OCI-LY7 (cell line): Measurements from ENCODE around the gene PGF. TPM values are rescaled to one million over a fixed set of nuclear protein-coding genes. Genes with fewer than 3 reads are reported as not detected.

Source experiments
- BruUV-seq: library from RNA; stranded (reverse); fragments of 400-500 nt; replicated peaks from 2 replicates; lab custom pipeline; 2021; lab: Mats Ljungman, UMichigan
- CTCF ChIA-PET: fragments of 300-600 bp; sonication (Branson Sonifier 250); formaldehyde crosslinking; loops from one replicate; lab custom pipeline; 2022; ENCODE audit warnings: antibody characterized with exemption; ENCODE audit not compliant: unreplicated experiment; lab: Charles Lee
- POLR2A ChIA-PET: fragments of 300-600 bp; sonication (Branson Sonifier 250); formaldehyde crosslinking; loops from one replicate; lab custom pipeline; 2022; ENCODE audit warnings: antibody characterized with exemption; lab: Charles Lee
- DNase-seq: peaks from one replicate; pipeline ENCODE4 v3.0.0-alpha.2; 2015; ENCODE audit warnings: low spot score
- H2AFZ ChIP-seq: fragments of 200-600 bp; sonication (generic), shearing (Covaris generic); 2 replicates; pipeline ENCODE4 v1.6.1; 2014; ENCODE audit warnings: mild to moderate bottlenecking, antibody characterized with exemption, low read length, moderate library complexity
- H3K27ac ChIP-seq: fragments of 200-600 bp; sonication (generic); 2 replicates; pipeline ENCODE4 v1.5.1; 2014; ENCODE audit warnings: mixed run types, low read depth, mild to moderate bottlenecking, moderate library complexity, low read length, inconsistent platforms; ENCODE audit not compliant: poor library complexity, severe bottlenecking
- H3K36me3 ChIP-seq: fragments of 200-600 bp; sonication (generic); 2 replicates; pipeline ENCODE4 v1.6.1; 2014; ENCODE audit warnings: mild to moderate bottlenecking, antibody characterized with exemption, low read length, moderate library complexity, mixed read lengths; ENCODE audit not compliant: insufficient read depth
- H3K4me1 ChIP-seq: fragments of 200-600 bp; sonication (generic); 2 replicates; pipeline ENCODE4 v1.5.1; 2014; ENCODE audit warnings: mild to moderate bottlenecking, low read length; ENCODE audit not compliant: insufficient read depth, poor library complexity, severe bottlenecking
- H3K4me2 ChIP-seq: fragments of 200-600 bp; sonication (generic); 2 replicates; pipeline ENCODE4 v1.6.1; 2014; ENCODE audit warnings: mild to moderate bottlenecking, low read length
- H3K4me3 ChIP-seq: fragments of 200-600 bp; sonication (generic); 2 replicates; pipeline ENCODE4 v1.5.1; 2014; ENCODE audit warnings: mild to moderate bottlenecking, low read depth, low read length; ENCODE audit not compliant: poor library complexity, severe bottlenecking
- H3K79me2 ChIP-seq: fragments of 200-600 bp; sonication (generic); 2 replicates; pipeline ENCODE4 v1.6.1; 2016; ENCODE audit warnings: low read depth, mild to moderate bottlenecking, low read length, moderate library complexity, mixed read lengths; ENCODE audit not compliant: insufficient read depth
- H3K9me2 ChIP-seq: fragments of 200-600 bp; sonication (generic); 2 replicates; pipeline ENCODE4 v1.6.1; 2016; ENCODE audit warnings: mild to moderate bottlenecking, low read length, mixed read lengths; ENCODE audit not compliant: insufficient read depth
- H3K9me3 ChIP-seq: fragments of 200-600 bp; sonication (generic); 2 replicates; pipeline ENCODE4 v1.6.1; 2014; ENCODE audit warnings: mild to moderate bottlenecking, mixed run types, low read length, mixed read lengths
- H4K20me1 ChIP-seq: fragments of 200-600 bp; sonication (generic); 2 replicates; pipeline ENCODE4 v1.6.1; 2014; ENCODE audit warnings: mild to moderate bottlenecking, antibody characterized with exemption, low read length, moderate library complexity, mixed read lengths; ENCODE audit not compliant: insufficient read depth
- EZH2phosphoT487 ChIP-seq: fragments of 200-600 bp; sonication (generic); IDR thresholded peaks from 2 replicates; pipeline ENCODE4 v1.6.1; 2018; ENCODE audit warnings: low read depth, borderline replicate concordance, mild to moderate bottlenecking, mixed run types, antibody characterized with exemption, low read length, moderate library complexity, mixed read lengths
- intact Hi-C: fragments of 100-400 bp; cut with micrococcal nuclease; formaldehyde crosslinking; loops from one replicate; pipeline ENCODE4 v1.10.0; 2022; ENCODE audit not compliant: unreplicated experiment
- total RNA-seq, 2 experiments: library from RNA; depleted of rRNA in 1 of 2; stranded (reverse); fragments of >200 nt in 1 of 2; shearing (Covaris generic) in 1 of 2; gene quantifications; 2 replicates each; pipeline ENCODE4 v1.2.3, GENCODE V29; 2014 to 2022
- TF ChIP-seq, protein P1 (sequence below): fragments of 200-600 bp; sonication (generic); conservative IDR thresholded peaks from 2 replicates; pipeline ENCODE4 v1.5.1; 2014; ENCODE audit warnings: mild to moderate bottlenecking, antibody characterized with exemption, low read length, moderate library complexity, mixed read lengths

PGF gene
- total RNA-seq, 2 experiments from 2014 or later: 0.09 to 0.19 TPM

DNA sequence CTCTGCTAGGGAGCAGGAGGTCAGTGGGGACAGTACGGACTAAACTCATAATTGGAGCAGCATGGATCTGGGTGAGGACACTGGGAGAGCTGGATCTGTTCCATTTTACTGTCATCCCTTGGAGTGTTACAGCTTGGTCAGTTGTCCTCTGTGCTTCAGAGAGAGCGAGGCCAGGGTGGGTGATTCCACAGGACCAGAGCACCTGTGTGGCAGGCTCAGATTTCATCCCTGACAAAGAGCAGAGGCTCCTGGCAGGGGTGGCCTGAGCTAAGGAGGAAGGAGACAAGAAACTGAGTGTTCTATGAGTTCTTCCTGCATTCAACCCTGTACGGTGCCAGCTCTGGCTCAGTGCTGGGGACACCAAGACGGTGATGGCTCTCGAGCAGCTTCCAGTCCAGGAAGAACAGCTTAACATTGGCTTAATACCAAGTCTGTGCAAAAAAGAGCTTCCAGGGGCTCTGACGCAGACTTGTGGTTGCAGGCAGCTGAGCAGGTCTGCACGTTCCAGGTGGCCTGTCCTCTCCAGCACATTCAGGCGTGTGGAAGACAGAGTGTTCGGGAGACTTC lies 8.4 kb upstream of the PGF start:
- TF ChIP-seq EZH2phosphoT487: no peak
- TF ChIP-seq, protein P1, sequence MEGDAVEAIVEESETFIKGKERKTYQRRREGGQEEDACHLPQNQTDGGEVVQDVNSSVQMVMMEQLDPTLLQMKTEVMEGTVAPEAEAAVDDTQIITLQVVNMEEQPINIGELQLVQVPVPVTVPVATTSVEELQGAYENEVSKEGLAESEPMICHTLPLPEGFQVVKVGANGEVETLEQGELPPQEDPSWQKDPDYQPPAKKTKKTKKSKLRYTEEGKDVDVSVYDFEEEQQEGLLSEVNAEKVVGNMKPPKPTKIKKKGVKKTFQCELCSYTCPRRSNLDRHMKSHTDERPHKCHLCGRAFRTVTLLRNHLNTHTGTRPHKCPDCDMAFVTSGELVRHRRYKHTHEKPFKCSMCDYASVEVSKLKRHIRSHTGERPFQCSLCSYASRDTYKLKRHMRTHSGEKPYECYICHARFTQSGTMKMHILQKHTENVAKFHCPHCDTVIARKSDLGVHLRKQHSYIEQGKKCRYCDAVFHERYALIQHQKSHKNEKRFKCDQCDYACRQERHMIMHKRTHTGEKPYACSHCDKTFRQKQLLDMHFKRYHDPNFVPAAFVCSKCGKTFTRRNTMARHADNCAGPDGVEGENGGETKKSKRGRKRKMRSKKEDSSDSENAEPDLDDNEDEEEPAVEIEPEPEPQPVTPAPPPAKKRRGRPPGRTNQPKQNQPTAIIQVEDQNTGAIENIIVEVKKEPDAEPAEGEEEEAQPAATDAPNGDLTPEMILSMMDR: no peak
- ChIA-PET POLR2A (no interaction called here), CTCF (interaction anchor here (1.0 kb wide), 1 partner anchor 15 kb away, joined by 14 read pairs; no protein-coding TSS in a partner anchor)
- no peaks in the 10 kb centered on the region for H3K9me3 ChIP-seq
- H3K9me2 ChIP-seq: no peaks in the 10 kb centered on the region
- H3K4me3 ChIP-seq: no peak overlapping the region
- intact Hi-C loops: no loop called here
- no peak for DNase-seq
- peak overlapping the region; percentile 13; the same call in 1 of the 2 replicates for H3K4me2 ChIP-seq
- no peaks in the 10 kb centered on the region for H4K20me1 ChIP-seq
- no peaks in the 10 kb centered on the region for H3K79me2 ChIP-seq
- H3K4me1 ChIP-seq: peaks cover 21% of the 10 kb centered on the region
- H3K36me3 ChIP-seq: no peaks in the 10 kb centered on the region
- no peak overlapping the region for H3K27ac ChIP-seq
- BruUV-seq: no TSS peak
- peak overlapping the region; percentile 96; the same call in 1 of the 2 replicates for H2AFZ ChIP-seq

DNA sequence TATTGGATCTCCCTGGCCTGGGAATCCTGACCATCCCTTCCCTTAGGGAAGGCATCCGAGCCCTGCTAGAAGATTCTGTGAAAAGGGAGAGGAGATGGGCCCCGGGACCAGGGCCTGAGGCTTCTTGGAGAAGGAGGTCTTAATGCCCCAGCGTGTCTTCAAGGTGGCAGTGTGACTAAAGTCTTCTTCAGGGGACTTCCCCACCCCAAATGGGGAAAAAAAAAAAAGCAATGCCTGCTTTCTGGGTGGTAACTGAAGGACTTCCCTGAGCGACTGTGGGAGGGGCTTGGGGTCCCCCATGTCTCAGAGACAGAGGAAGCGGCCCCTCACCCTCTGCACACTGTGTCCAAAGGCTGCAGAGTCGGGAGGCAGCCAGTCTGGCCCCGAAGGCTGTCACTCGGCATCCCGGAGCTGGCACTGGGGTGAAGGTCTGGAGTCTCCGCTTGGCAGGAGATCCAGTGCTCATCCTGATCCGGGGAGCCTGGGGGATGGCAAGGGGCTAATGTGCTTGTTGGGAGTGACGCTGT lies 7.8 kb upstream of the PGF start:
- no peaks in the 10 kb centered on the region for H3K9me2 ChIP-seq
- no peak for DNase-seq
- TF ChIP-seq EZH2phosphoT487: no peak
- TF ChIP-seq, protein P1: no peak
- ChIA-PET POLR2A (no interaction called here), CTCF (interaction anchor here (1.0 kb wide), 1 partner anchor 15 kb away, joined by 14 read pairs; no protein-coding TSS in a partner anchor)
- no TSS peak for BruUV-seq
- intact Hi-C loops: no loop called here
- no peaks in the 10 kb centered on the region for H4K20me1 ChIP-seq
- H3K79me2 ChIP-seq: no peaks in the 10 kb centered on the region
- H3K27ac ChIP-seq: no peak overlapping the region
- no peaks in the 10 kb centered on the region for H3K9me3 ChIP-seq
- H3K36me3 ChIP-seq: no peaks in the 10 kb centered on the region
- no peak overlapping the region for H3K4me3 ChIP-seq
- peak overlapping the region; percentile 96 for H2AFZ ChIP-seq
- peaks cover 21% of the 10 kb centered on the region for H3K4me1 ChIP-seq
- H3K4me2 ChIP-seq: peak overlapping the region; percentile 43; the same call in 1 of the 2 replicates

DNA sequence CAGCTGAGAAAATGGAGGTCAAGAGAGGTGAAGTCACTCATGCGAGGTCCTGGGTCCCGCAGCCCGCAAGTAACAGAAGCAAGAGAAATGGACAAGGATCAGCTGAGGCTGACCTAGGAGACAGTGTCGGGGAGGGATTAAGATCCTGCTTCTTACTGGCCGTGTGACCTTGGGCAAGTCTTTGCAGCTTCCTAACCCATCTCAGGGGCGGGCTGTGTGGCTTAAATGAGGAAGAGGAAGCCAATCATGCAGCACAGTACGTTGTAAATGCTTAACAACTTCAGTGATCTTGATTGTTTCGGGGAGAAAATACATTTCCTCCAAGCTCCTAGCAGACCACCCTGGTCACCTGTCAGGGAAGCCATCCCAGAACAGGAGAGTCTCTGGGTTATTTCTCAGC lies 7.1 kb upstream of the PGF start:
- no TSS peak for BruUV-seq
- peak; percentile 58 for DNase-seq
- ChIA-PET CTCF (interaction anchor here (1.0 kb wide), 1 partner anchor 16 kb away, joined by 3 read pairs; no protein-coding TSS in a partner anchor), POLR2A (interaction anchor here (1.1 to 1.6 kb wide), 3 partner anchors 21 to 24 kb away, joined by 3 to 4 read pairs (median 3); no protein-coding TSS in a partner anchor)
- Histone ChIP-seq H3K27ac (no peak overlapping the region), H3K4me1 (peaks cover 21% of the 10 kb centered on the region), H3K9me3 (no peaks in the 10 kb centered on the region), H2AFZ (peak overlapping the region; percentile 96), H3K4me2 (peak overlapping the region; percentile 43; the same call in 1 of the 2 replicates), H3K36me3 (no peaks in the 10 kb centered on the region), H3K79me2 (no peaks in the 10 kb centered on the region), H3K9me2 (no peaks in the 10 kb centered on the region), H4K20me1 (no peaks in the 10 kb centered on the region), H3K4me3 (no peak overlapping the region)
- no peak for TF ChIP-seq EZH2phosphoT487
- TF ChIP-seq, protein P1: no peak
- intact Hi-C loops: no loop called here
